Measurements from ENCODE around the gene MYBPHL. TPM values are rescaled to one million over a fixed set of nuclear protein-coding genes. Genes with fewer than 3 reads are reported as not detected.

MYBPHL gene
- total and polyA plus RNA-seq, 5 donors from 2014 or later: not detected

DNA sequence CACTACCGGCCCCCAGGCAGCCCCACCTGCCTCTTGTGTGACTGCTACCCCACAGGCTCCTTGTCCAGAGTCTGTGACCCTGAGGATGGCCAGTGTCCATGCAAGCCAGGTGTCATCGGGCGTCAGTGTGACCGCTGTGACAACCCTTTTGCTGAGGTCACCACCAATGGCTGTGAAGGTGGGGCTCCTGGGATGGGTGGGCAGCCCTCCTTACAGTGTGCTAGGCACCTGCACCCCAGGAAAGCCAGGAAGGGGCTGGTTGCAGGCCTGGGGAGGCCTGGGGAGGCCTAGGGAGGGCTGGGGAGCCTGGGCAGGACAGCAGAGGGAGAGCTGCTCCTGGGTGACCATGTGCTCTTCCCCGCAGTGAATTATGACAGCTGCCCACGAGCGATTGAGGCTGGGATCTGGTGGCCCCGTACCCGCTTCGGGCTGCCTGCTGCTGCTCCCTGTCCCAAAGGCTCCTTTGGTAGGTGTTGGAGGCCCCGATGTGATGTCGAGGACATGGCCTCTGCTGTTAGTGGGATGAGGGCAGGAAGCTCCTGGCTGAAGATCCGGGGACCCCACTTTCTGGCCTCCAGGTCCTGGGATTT lies 41.0 kb downstream of the MYBPHL start:
- Mint-ChIP-seq H3K36me3 (no peaks in the 10 kb centered on the region), H3K4me3 (no peak overlapping the region), H3K9me3 (no peaks in the 10 kb centered on the region), H3K27me3 (no peaks in the 10 kb centered on the region), H3K27ac (peak overlapping the region in 1 of 3 donors; percentile 71), H3K4me1 (peaks cover 0 to 3% (median 0%) of the 10 kb centered on the region in 4 donors)
- H3K27me3 ChIP-seq (ENCODE audit: control insufficient read depth, insufficient read depth, low read length): no peaks in the 10 kb centered on the region
- DNase-seq (no peak), ATAC-seq (ENCODE audit: low read depth in 2 of 2) (no peak)
- H3K36me3 ChIP-seq (ENCODE audit: control insufficient read depth, insufficient read depth, low read length): no peaks in the 10 kb centered on the region
- no peaks in the 10 kb centered on the region for H3K9me3 ChIP-seq (ENCODE audit: control insufficient read depth in 2 of 2, low read length in 2 of 2)
- no peaks in the 10 kb centered on the region for H3K4me1 ChIP-seq (ENCODE audit: control insufficient read depth, insufficient read depth, low read length, poor library complexity, severe bottlenecking)
- no peak overlapping the region for H3K4me3 ChIP-seq (ENCODE audit: low read depth, low read length)
- H3K27ac ChIP-seq (ENCODE audit: insufficient read depth, low read length, poor library complexity, severe bottlenecking): no peak overlapping the region

DNA sequence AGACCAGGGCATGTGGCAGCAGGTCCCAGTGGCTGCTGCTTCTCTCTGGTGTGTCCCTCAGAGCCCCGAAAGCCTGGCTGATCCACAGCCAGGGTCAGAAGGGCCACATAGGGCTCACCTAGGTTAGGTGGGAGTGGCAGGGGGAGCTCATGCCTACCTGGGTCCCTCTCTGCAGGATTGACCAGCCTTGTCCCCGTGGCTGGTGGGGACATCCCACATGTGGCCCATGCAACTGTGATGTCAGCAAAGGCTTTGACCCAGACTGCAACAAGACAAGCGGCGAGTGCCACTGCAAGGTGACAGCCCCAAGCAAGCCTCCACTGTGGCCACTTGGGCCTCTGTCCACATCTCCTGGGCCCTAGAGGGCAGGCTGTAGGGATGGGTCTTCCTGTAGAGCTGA lies 41.8 kb downstream of the MYBPHL start:
- ATAC-seq (ENCODE audit: low read depth in 2 of 2): no peak
- no peaks in the 10 kb centered on the region for H3K9me3 Mint-ChIP-seq
- peaks cover 0 to 3% (median 0%) of the 10 kb centered on the region in 4 donors for H3K4me1 Mint-ChIP-seq
- H3K4me3 Mint-ChIP-seq: no peak overlapping the region
- no peaks in the 10 kb centered on the region for H3K4me1 ChIP-seq (ENCODE audit: control insufficient read depth, insufficient read depth, low read length, poor library complexity, severe bottlenecking)
- no peaks in the 10 kb centered on the region for H3K27me3 ChIP-seq (ENCODE audit: control insufficient read depth, insufficient read depth, low read length)
- H3K9me3 ChIP-seq (ENCODE audit: control insufficient read depth in 2 of 2, low read length in 2 of 2): no peaks in the 10 kb centered on the region
- no peak overlapping the region for H3K4me3 ChIP-seq (ENCODE audit: low read depth, low read length)
- no peak overlapping the region for H3K27ac Mint-ChIP-seq
- no peak for DNase-seq
- H3K36me3 Mint-ChIP-seq: no peaks in the 10 kb centered on the region
- H3K27me3 Mint-ChIP-seq: no peaks in the 10 kb centered on the region
- H3K27ac ChIP-seq (ENCODE audit: insufficient read depth, low read length, poor library complexity, severe bottlenecking): no peak overlapping the region
- H3K36me3 ChIP-seq (ENCODE audit: control insufficient read depth, insufficient read depth, low read length): no peaks in the 10 kb centered on the region

DNA sequence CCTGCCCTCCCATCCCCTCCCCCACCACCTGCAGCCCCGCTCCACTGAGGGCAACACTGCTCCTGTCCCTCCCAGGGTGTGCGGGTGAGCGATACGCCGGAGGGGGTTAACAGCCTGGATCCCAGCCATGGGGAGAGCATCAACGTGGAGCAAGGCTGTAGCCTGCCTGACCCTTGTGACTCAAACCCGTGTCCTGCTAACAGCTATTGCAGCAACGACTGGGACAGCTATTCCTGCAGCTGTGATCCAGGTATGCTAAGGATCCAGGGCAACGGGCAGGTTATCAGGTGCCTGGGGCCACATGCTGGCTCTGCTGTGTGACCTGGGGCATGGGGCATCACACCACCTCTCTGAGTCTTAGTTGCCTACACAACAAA lies 42.4 kb downstream of the MYBPHL start:
- H3K36me3 Mint-ChIP-seq: no peaks in the 10 kb centered on the region
- no peak overlapping the region for H3K27ac ChIP-seq (ENCODE audit: insufficient read depth, low read length, poor library complexity, severe bottlenecking)
- H3K4me3 Mint-ChIP-seq: no peak overlapping the region
- no peak overlapping the region for H3K27ac Mint-ChIP-seq
- no peaks in the 10 kb centered on the region for H3K27me3 Mint-ChIP-seq
- H3K4me1 ChIP-seq (ENCODE audit: control insufficient read depth, insufficient read depth, low read length, poor library complexity, severe bottlenecking): no peaks in the 10 kb centered on the region
- H3K36me3 ChIP-seq (ENCODE audit: control insufficient read depth, insufficient read depth, low read length): no peaks in the 10 kb centered on the region
- no peaks in the 10 kb centered on the region for H3K9me3 ChIP-seq (ENCODE audit: control insufficient read depth in 2 of 2, low read length in 2 of 2)
- no peaks in the 10 kb centered on the region for H3K9me3 Mint-ChIP-seq
- ATAC-seq (ENCODE audit: low read depth in 2 of 2) (no peak), DNase-seq (no peak)
- H3K4me1 Mint-ChIP-seq: peaks cover 0 to 3% (median 0%) of the 10 kb centered on the region in 4 donors
- no peak overlapping the region for H3K4me3 ChIP-seq (ENCODE audit: low read depth, low read length)
- H3K27me3 ChIP-seq (ENCODE audit: control insufficient read depth, insufficient read depth, low read length): no peaks in the 10 kb centered on the region

DNA sequence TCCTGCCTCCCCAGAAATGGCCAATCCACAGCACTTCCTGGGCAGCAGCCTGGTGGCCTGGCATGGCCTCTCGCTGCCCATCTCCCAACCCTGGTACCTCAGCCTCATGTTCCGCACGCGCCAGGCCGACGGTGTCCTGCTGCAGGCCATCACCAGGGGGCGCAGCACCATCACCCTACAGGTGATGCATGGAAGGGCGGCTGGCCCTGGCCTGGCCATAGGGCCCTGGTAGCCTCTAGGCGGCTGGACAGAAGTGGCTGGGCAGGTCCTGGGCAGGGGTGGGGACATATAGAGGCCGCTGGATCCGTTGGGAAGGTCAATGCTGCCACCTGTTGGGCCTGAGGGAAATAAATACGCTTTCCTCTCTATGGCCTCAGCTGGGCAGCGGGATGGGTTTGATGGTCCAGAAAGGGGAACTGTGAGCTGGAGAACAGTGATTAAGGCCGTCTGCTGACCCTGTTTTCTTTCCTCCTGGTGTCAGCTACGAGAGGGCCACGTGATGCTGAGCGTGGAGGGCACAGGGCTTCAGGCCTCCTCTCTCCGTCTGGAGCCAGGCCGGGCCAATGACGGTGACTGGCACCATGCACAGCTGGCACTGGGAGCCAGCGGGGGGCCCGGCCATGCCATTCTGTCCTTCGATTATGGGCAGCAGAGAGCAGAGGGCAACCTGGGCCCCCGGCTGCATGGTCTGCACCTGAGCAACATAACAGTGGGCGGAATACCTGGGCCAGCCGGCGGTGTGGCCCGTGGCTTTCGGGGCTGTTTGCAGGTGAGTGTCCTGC lies 43.0 kb downstream of the MYBPHL start:
- no peak overlapping the region for H3K4me3 ChIP-seq (ENCODE audit: low read depth, low read length)
- no peaks in the 10 kb centered on the region for H3K4me1 ChIP-seq (ENCODE audit: control insufficient read depth, insufficient read depth, low read length, poor library complexity, severe bottlenecking)
- H3K9me3 ChIP-seq (ENCODE audit: control insufficient read depth in 2 of 2, low read length in 2 of 2): no peaks in the 10 kb centered on the region
- H3K27me3 ChIP-seq (ENCODE audit: control insufficient read depth, insufficient read depth, low read length): no peaks in the 10 kb centered on the region
- Mint-ChIP-seq H3K9me3 (no peaks in the 10 kb centered on the region), H3K4me3 (no peak overlapping the region), H3K27ac (no peak overlapping the region), H3K27me3 (no peaks in the 10 kb centered on the region), H3K36me3 (no peaks in the 10 kb centered on the region), H3K4me1 (peaks cover 0 to 3% (median 0%) of the 10 kb centered on the region in 4 donors)
- DNase-seq: peak; percentile 57 to 73 (median 69)
- H3K27ac ChIP-seq (ENCODE audit: insufficient read depth, low read length, poor library complexity, severe bottlenecking): no peak overlapping the region
- no peaks in the 10 kb centered on the region for H3K36me3 ChIP-seq (ENCODE audit: control insufficient read depth, insufficient read depth, low read length)
- ATAC-seq (ENCODE audit: low read depth in 2 of 2): peak; percentile 81 to 84

DNA sequence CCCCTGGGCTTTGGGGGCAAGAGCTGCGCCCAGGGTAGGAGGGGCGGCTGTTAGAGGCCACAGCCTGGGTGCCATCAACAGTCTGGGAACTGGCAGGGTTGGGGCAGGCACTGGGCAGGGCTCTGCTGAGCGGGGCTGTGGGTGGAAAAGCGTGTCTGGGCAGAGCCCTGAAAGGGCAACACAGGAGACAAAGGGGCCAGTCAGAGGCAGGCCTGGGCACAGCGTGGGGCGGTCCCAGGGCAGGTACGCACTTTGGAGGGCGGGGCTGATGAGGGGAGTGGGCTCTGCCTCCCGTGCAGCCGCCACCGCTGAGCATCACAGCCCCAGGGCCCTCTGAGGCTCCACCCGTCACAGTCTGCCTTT lies 43.6 kb downstream of the MYBPHL start:
- Histone ChIP-seq H3K27me3 (ENCODE audit: control insufficient read depth, insufficient read depth, low read length) (no peaks in the 10 kb centered on the region), H3K9me3 (ENCODE audit: control insufficient read depth in 2 of 2, low read length in 2 of 2) (no peaks in the 10 kb centered on the region), H3K36me3 (ENCODE audit: control insufficient read depth, insufficient read depth, low read length) (no peaks in the 10 kb centered on the region), H3K4me1 (ENCODE audit: control insufficient read depth, insufficient read depth, low read length, poor library complexity, severe bottlenecking) (no peaks in the 10 kb centered on the region), H3K4me3 (ENCODE audit: low read depth, low read length) (no peak overlapping the region), H3K27ac (ENCODE audit: insufficient read depth, low read length, poor library complexity, severe bottlenecking) (no peak overlapping the region)
- DNase-seq: no peak
- Mint-ChIP-seq H3K9me3 (no peaks in the 10 kb centered on the region), H3K27me3 (no peaks in the 10 kb centered on the region), H3K27ac (no peak overlapping the region), H3K4me1 (peaks cover 0 to 3% (median 0%) of the 10 kb centered on the region in 4 donors), H3K4me3 (no peak overlapping the region), H3K36me3 (no peaks in the 10 kb centered on the region)
- ATAC-seq (ENCODE audit: low read depth in 2 of 2): peak in 1 of 2 donors; percentile 9

DNA sequence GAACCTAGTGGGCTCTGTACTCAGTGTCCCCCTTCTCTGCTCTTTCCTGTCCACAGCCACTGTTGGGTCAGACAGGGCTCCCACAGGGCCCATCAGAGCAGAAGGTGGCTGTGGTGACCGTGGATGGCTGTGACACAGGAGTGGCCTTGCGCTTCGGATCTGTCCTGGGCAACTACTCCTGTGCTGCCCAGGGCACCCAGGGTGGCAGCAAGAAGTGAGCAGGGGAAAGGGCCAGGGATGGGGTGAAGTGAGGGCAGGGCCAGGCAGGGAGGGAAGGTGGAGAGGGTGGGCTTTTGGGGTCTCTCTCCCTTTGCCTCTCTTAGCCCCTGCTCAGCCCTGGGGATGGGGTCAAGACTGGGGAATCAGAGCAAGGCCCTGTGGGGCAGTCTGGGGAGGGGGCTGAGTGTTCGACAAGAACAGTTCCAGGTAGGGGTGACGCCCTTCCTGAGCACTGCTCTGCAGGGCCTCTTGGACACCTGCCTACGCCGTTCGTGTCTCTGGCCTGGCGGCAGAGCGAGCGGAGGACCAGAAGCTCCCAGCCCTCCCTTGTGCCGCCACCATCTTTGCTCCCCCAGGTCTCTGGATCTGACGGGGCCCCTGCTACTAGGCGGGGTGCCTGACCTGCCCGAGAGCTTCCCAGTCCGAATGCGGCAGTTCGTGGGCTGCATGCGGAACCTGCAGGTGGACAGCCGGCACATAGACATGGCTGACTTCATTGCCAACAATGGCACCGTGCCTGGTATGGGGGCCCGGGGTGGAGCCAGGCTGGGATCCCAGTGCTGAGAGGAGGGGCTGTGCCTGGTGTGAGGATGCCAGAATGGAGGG lies 44.4 kb downstream of the MYBPHL start:
- Histone ChIP-seq H3K9me3 (ENCODE audit: control insufficient read depth in 2 of 2, low read length in 2 of 2) (no peaks in the 10 kb centered on the region), H3K4me3 (ENCODE audit: low read depth, low read length) (no peak overlapping the region), H3K36me3 (ENCODE audit: control insufficient read depth, insufficient read depth, low read length) (no peaks in the 10 kb centered on the region), H3K27ac (ENCODE audit: insufficient read depth, low read length, poor library complexity, severe bottlenecking) (no peak overlapping the region), H3K27me3 (ENCODE audit: control insufficient read depth, insufficient read depth, low read length) (no peaks in the 10 kb centered on the region), H3K4me1 (ENCODE audit: control insufficient read depth, insufficient read depth, low read length, poor library complexity, severe bottlenecking) (no peaks in the 10 kb centered on the region)
- no peak for DNase-seq
- H3K36me3 Mint-ChIP-seq: no peaks in the 10 kb centered on the region
- no peak for ATAC-seq (ENCODE audit: low read depth in 2 of 2)
- H3K9me3 Mint-ChIP-seq: no peaks in the 10 kb centered on the region
- H3K4me3 Mint-ChIP-seq: no peak overlapping the region
- H3K27ac Mint-ChIP-seq: no peak overlapping the region
- H3K4me1 Mint-ChIP-seq: peaks cover 0 to 3% (median 0%) of the 10 kb centered on the region in 4 donors
- H3K27me3 Mint-ChIP-seq: no peaks in the 10 kb centered on the region

DNA sequence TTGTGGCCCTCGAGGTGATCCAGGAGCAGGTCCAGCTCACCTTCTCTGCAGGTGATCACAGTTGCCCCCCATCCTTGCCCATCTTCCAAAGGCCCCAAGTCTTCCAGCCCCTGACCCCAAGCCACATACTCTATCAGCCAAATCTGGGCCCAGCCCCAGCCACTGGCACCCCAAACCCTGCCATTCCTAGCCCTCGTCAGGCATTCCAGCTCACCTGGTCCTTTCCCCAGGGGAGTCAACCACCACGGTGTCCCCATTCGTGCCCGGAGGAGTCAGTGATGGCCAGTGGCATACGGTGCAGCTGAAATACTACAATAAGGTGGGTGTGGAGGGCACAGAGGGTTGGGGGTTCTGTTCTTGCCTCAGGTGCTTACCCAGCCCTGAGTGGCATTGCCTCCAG lies 45.2 kb downstream of the MYBPHL start:
- Histone ChIP-seq H3K9me3 (ENCODE audit: control insufficient read depth in 2 of 2, low read length in 2 of 2) (no peaks in the 10 kb centered on the region), H3K27ac (ENCODE audit: insufficient read depth, low read length, poor library complexity, severe bottlenecking) (no peak overlapping the region), H3K27me3 (ENCODE audit: control insufficient read depth, insufficient read depth, low read length) (no peaks in the 10 kb centered on the region), H3K36me3 (ENCODE audit: control insufficient read depth, insufficient read depth, low read length) (no peaks in the 10 kb centered on the region), H3K4me3 (ENCODE audit: low read depth, low read length) (no peak overlapping the region), H3K4me1 (ENCODE audit: control insufficient read depth, insufficient read depth, low read length, poor library complexity, severe bottlenecking) (no peaks in the 10 kb centered on the region)
- ATAC-seq (ENCODE audit: low read depth in 2 of 2) (no peak), DNase-seq (no peak)
- Mint-ChIP-seq H3K4me3 (no peak overlapping the region), H3K27me3 (no peaks in the 10 kb centered on the region), H3K4me1 (peaks cover 0 to 3% (median 0%) of the 10 kb centered on the region in 4 donors), H3K27ac (no peak overlapping the region), H3K36me3 (no peaks in the 10 kb centered on the region), H3K9me3 (no peaks in the 10 kb centered on the region)

All from CD4-positive, CD25-positive, alpha-beta regulatory T cell (primary cell).